GM21381 (cell line): Measurements from ENCODE around the gene UBE2H.

ENCODE experiments used
- ATAC-seq: cut with Tn5 transposase; IDR thresholded peaks from one replicate; pipeline ENCODE4 v1.9.1; 2021; ENCODE audit warnings: mild to moderate bottlenecking, moderate library complexity; ENCODE audit not compliant: unreplicated experiment

Gene UBE2H

DNA sequence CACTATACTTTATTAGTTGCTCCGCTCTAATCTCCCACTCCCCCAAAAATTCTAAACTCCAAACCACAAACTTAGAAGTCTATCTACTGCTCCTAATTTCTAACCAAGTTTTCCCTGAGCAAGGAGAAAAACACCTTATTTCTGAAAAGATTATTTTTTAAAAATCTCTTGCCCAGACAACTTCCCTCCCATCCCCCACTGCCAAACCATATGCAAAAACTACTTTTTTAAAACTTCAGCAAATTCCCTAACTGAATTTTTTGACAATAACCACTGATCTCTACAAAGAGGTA is 1.9 kb downstream of the UBE2H start:
- no peak for ATAC-seq

- ATAC-seq = peak; percentile 22
These were observed 2.4 kb downstream of the UBE2H start for GRCh38 chr7:129950191-129950932.

DNA sequence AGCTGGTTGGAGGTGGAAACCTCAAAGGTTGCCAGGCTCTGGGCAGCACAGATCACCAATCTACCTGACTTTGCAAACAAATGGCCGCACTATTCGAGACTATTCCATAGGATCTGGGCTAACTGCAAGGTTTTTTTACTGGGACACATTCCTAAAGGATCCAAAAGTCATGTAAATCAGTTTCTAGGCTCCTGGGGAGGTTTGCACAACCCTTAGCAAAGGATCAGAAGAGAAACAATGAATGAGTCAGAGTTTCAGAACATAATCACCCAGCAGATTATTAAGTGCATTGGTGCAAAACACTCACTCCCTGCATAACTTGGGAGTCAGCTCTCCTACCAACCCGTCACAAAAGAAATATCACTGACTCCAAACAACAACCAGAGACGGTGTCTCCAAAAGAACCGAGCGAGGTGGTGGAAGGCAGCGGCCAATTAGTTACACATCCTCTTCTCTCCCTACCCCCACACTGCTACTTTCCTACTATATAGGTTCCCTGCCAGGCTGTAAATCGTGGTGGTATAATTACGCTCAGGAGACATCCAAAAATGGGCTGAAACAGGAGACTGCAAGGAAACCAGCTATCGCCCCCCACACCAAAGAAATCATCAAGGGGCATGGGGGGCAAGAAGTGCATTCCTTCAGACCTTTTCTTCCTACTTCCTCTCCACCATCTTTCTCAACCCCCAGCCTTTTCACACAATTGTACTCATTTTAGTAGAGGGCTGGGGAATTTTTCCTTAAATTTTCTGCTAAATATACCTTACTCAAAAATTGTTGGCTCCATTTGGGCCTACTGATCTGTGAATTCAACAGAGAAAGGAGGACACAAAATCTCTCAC is 3.2 kb downstream of the UBE2H start:
- ATAC-seq = peak; percentile 1

GRCh38 chr7:129948877-129949291 is 3.9 kb downstream of the UBE2H start:
- ATAC-seq = peak; percentile 38

DNA sequence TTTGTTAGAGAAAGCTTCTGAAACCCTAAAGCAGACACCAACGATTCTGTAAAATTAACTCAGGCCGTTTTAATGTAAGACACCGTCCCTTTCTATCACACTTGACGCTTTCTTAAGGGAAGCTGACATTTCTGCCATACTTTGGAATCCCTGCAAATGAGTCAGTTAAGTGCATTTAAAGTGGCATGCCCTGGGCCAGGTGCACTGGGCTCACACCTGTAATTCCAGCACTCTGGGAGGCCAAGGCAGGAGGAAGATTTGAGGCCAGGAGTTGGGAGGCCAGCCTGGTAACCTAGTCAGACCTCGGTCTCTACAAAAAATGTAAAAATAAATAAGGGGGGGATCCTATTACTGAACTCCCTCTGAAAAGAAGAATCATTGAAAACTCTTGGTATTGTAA is 4.4 kb downstream of the UBE2H start:
- ATAC-seq = no peak

DNA sequence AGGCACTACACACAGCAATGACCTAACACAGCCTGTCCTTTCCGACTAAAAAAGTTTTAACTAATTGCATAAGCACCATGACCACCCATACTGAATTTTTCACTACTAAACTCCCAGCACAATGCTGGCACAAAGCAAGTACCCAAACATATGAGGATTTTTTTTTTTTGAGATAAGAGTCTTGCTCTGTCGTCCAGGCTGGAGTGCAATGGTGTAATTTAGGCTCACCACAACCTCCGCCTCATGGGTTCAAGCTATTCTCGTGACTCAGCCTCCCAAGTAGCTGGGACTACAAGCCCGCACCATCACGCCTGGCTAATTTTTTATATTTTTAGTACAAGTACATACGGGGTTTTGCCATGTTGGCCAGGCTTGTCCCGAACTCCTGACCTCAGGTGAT is 5.1 kb downstream of the UBE2H start:
- no peak for ATAC-seq

DNA sequence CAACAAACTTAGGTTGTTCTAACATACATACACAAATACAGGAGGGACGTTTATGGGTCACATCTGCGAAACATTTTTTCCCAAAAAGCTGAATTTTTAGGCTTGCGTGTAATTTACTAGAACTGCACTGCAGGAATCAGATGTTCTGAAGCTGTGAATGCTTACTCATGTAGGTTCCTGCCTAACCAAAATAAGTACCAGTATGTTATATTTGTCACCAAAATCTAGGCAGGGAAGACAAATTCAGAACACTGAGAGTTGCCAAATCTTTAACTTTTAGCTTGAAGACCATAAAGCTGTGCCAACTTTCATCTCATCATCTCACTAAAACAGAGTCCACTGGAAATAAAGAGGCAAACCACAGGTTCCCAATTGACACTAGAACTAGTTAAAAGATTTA is 5.7 kb downstream of the UBE2H start:
- no peak for ATAC-seq

GRCh38 chr7:129946282-129946681 is 6.5 kb downstream of the UBE2H start:
- ATAC-seq = no peak

DNA sequence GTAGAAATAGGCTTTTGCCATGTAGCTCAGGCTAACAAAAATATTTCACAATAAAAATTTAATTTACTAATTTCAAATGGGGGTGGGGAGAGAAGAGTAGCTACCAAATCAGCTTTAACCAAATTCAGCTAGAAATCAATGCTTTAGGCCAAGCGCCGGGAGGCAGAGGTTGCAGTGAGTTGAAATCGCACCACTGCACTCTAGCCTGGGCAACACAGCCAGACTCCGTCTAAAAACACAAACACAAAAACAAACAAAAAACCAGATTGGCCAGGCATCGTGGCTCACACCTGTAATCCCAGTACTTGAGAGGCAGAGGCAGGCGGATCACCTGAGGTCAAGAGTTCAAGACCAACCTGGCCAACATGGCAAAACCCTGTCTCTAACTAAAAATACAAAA is 9.4 kb downstream of the UBE2H start:
- no peak for ATAC-seq

- no peak for ATAC-seq
These were observed 12.4 kb downstream of the UBE2H start for GRCh38 chr7:129940329-129940728.

GRCh38 chr7:129939881-129940280 is 12.9 kb downstream of the UBE2H start:
- no peak for ATAC-seq

DNA sequence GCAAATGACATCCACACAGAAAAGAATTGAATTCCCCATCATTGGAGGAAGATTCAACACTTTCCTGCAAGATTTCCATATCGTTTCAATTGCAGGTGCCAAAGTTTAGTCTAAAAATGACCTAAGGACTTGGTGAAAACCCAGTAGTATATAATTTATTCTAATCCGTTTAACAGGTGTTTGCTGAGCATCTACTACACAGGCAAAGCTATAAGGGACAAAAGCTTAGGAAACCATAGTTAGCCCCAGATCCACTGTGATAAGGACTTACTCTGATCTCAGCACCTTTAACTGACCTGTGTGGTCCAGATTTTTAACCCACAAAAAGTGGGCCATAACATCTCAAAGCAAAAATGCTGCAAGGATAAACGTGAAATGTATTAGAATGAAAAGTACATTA is 19.1 kb downstream of the UBE2H start:
- no peak for ATAC-seq

- no peak for ATAC-seq
These were observed 26.1 kb downstream of the UBE2H start for GRCh38 chr7:129926618-129927017.

- ATAC-seq = no peak
These were observed 27.3 kb downstream of the UBE2H start for GRCh38 chr7:129925416-129926002.

DNA sequence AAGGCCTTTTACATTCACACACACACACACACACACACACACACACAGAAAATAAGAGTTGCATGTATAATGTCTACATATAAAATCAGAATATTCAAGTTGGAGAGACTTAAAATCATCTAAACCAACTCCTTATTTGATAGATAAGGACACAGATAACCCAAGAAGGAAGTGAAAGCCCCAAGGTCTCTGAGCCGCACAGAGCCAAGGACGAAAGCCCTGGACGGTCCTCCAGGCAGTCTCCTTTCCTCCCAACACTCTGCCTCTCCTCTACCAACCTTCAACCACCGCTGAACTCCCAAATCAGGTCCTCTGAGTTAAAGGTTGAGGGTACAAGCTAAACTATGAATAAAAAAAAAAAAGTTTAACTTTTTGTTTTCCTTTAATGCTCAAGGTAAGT is 28.2 kb downstream of the UBE2H start:
- ATAC-seq = no peak

- ATAC-seq = peak; percentile 59
These were observed 29.1 kb downstream of the UBE2H start for GRCh38 chr7:129923709-129924108.

- no peak for ATAC-seq
These were observed 33.3 kb downstream of the UBE2H start for GRCh38 chr7:129919492-129919891.

DNA sequence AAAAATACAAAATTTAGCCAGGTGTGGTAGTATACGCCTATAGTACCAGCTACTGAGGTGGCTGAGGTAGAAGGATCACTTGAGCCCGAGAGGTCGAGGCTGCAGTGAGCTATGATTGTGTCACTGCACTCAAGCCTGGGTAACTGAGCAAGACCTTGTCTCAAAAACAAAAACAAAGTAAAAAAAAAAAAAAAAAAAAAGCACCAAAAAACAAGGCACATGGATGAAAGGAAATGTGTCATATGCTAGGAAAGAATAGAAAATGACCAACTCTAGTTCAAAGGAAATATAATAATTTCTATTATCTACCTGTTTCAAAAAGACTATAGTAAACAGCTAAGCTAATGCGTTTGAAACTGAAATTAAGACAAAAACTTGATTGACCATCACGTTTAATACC is 33.8 kb downstream of the UBE2H start:
- ATAC-seq = no peak

GRCh38 chr7:129917934-129918333 is 34.8 kb downstream of the UBE2H start:
- no peak for ATAC-seq

DNA sequence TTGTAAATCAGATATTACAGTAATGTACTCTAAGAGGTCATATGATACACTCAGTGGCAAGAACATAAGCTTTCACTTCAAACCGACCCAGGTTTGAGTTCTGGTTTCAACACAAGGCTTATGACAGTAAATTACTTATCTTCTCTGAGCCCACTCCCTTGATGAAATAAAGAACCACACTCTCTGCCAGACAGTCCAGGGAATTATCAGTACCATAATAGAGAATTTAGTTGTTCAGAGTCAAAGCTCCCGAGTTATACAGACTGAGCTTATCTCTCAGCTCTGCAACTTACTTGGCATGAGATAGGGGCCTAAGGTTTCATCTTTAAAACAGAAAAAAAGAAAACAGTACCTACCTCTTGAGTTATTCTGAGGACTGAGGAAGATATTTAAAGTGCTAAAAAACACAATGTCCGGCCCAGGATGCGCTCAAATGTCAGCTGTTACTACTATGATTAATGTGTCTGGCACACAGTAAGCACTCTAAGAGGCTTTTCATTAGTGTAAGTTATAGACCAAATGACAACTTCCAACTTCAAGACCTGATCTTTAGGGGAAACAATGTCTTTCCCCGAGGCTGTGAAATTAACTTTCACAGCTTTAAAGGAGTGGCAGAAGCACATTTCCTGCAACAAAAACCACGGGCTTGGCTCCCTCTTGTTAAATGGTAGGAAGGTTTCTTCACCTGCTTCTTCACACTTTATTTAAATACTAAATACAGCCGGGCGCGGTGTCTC is 38.1 kb downstream of the UBE2H start:
- no peak for ATAC-seq

- ATAC-seq = no peak
These were observed 39.3 kb downstream of the UBE2H start for GRCh38 chr7:129913428-129913827.
